Lung (tissue), 12 donors: ENCODE measurements around the gene GABRE. TPM values are rescaled to one million over a fixed set of nuclear protein-coding genes. Genes with fewer than 3 reads are reported as not detected.
A peak's percentile ranks its signal among the peaks of the same experiment; 100 is the strongest.

ENCODE experiments used
- ATAC-seq: fragments of 200-7000 bp; cut with Tn5 transposase; one replicate; pipeline ENCODE4 v1.9.1; 2020; ENCODE audit warnings: moderate number of reproducible peaks; ENCODE audit not compliant: insufficient read depth, low FRiP score
- DNase-seq, 3 donors: peaks; one replicate each; pipeline ENCODE4 v3.0.0-alpha.2; 2013 to 2017
- H3K27ac ChIP-seq, 2 donors: one replicate each; pipeline ENCODE4 v1.5.1; 2013; ENCODE audit warnings: mild to moderate bottlenecking in 2 of 2, moderate library complexity in 2 of 2, control low read depth in 1 of 2, inconsistent platforms in 1 of 2, low read depth in 1 of 2, low read length in 1 of 2
- H3K27me3 ChIP-seq, 3 donors: one replicate each; pipeline ENCODE4 v1.5.1; 2013; ENCODE audit warnings: low read length in 2 of 3; ENCODE audit not compliant: control insufficient read depth in 3 of 3, insufficient read depth in 3 of 3
- H3K36me3 ChIP-seq, 4 donors: one replicate each; pipeline ENCODE4 v1.5.1; 2013; ENCODE audit warnings: low read length in 4 of 4, mild to moderate bottlenecking in 1 of 4, moderate library complexity in 1 of 4; ENCODE audit not compliant: control insufficient read depth in 4 of 4, insufficient read depth in 4 of 4
- H3K4me1 ChIP-seq, 5 donors: one replicate each; pipeline ENCODE4 v1.5.1; 2013; ENCODE audit warnings: low read length in 5 of 5, mild to moderate bottlenecking in 2 of 5, moderate library complexity in 1 of 5; ENCODE audit not compliant: control insufficient read depth in 5 of 5, insufficient read depth in 5 of 5
- H3K4me3 ChIP-seq: one replicate; pipeline ENCODE4 v1.5.1; 2013; ENCODE audit warnings: mild to moderate bottlenecking, control low read depth, moderate library complexity
- H3K9ac ChIP-seq, 2 donors: one replicate each; pipeline ENCODE4 v1.5.1; 2013; ENCODE audit warnings: low read length in 2 of 2, control low read depth in 1 of 2; ENCODE audit not compliant: insufficient read depth in 1 of 2
- H3K9me3 ChIP-seq, 4 donors: one replicate each; pipeline ENCODE4 v1.5.1; 2013; ENCODE audit warnings: low read length in 3 of 4, mild to moderate bottlenecking in 1 of 4, moderate library complexity in 1 of 4; ENCODE audit not compliant: control insufficient read depth in 4 of 4, insufficient read depth in 3 of 4
- CTCF ChIP-seq: IDR thresholded peaks from 2 replicates; pipeline ENCODE4 v1.5.1; 2012; ENCODE audit warnings: mild to moderate bottlenecking; ENCODE audit errors: control extremely low read depth, extremely low read depth
- whole genome bisulfite sequencing, 2 donors: extraction: QIAGEN DNeasy Blood & Tissue Kit; methylation state at CpG; one replicate each; pipeline ENCODE4 v1.1.7; 2013; 5-methylcytosine and 5-hydroxymethylcytosine counted together
- polyA plus RNA-seq, 2 donors: library from polyadenylated mRNA; stranded (reverse); fragments of 200-250 nt; gene quantifications; one replicate each; pipeline ENCODE4 v1.2.1, GENCODE V29; 2013
- total RNA-seq, 2 donors: library from RNA; depleted of rRNA in 1 of 2; stranded (reverse); fragments of >200 nt in 1 of 2; gene quantifications; one replicate each; pipeline ENCODE4 v1.2.1, GENCODE V29; 2014 to 2021
- donor health status: control.
- donor health status: control.
- donor health status: Bipolar disorder and iron deficiency.
- donor health status: healthy.
- donor health status: DM: yes; HTN: yes; CAD: no.

The GABRE gene
- total and polyA plus RNA-seq, 4 donors, result 2.2 to 44.5 (median 21.0) TPM

DNA sequence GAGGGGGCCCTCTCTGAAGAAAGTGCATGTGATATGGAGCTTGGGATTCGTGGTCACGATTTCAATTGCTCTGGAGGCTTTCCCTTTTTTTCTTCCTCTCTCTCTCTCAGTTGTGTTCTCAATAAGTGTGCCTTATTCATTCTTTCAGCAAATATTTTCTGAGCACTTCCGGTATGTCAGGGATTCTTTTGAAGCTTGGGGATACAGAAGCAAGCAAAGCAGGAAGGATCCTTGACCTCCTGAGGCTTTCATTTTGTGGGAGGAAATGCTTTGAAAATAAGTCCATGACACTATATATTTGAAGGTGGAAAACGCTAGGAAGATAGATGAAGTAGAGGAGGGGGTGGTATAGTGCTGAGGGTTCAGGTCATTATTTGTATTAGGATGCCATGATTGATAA, 12.6 kb upstream of the GABRE start:
- Histone ChIP-seq H3K27me3 (no peaks in the 10 kb centered on the region), H3K9me3 (no peaks in the 10 kb centered on the region), H3K4me1 (peaks cover 0 to 7% (median 0%) of the 10 kb centered on the region in 5 donors), H3K9ac (no peak overlapping the region), H3K4me3 (no peak overlapping the region), H3K36me3 (no peaks in the 10 kb centered on the region), H3K27ac (no peak overlapping the region)
- ATAC-seq (no peak), DNase-seq (no peak)
- 53 to 74% methylated on average over 4 of the region's 4 CpGs for WGBS, 2 donors
- no peak for TF ChIP-seq CTCF

DNA sequence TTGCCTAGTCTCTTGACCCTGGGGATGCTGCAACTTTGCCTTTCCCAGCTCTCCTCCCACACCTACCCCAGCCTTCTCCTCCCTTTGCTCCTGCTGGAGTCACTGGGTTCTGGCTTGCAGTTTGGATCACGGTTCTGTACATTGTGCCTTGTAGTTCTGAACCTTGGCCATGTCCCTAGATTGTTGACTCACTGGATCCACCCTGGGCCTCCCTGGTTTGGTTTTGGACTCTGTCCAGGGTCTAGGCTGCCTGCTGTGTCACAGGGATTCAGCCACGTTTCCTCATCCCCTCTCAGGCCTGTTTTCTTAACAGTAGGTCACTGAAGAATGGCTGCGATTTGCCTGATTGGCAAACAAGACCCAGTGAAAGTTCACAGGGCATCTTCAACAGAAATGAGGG, 11.5 kb upstream of the GABRE start:
- Histone ChIP-seq H3K9ac (no peak overlapping the region), H3K27ac (no peak overlapping the region), H3K27me3 (no peaks in the 10 kb centered on the region), H3K36me3 (no peaks in the 10 kb centered on the region), H3K4me3 (no peak overlapping the region), H3K9me3 (no peaks in the 10 kb centered on the region), H3K4me1 (peaks cover 0 to 10% (median 0%) of the 10 kb centered on the region in 5 donors)
- no peak for TF ChIP-seq CTCF
- ATAC-seq, result no peak
- no peak for DNase-seq
- WGBS, 2 donors, result 63 to 82% methylated on average over 3 of the region's 3 CpGs

- no peak for DNase-seq
- WGBS, 2 donors, result 68 to 91% methylated on average over 4 of the region's 4 CpGs
- no peak for ATAC-seq
- no peak for TF ChIP-seq CTCF
- H3K27ac ChIP-seq, result no peak overlapping the region
- H3K4me3 ChIP-seq, result no peak overlapping the region
- H3K4me1 ChIP-seq, result peaks cover 0 to 10% (median 0%) of the 10 kb centered on the region in 5 donors
- H3K27me3 ChIP-seq, result no peaks in the 10 kb centered on the region
- no peaks in the 10 kb centered on the region for H3K9me3 ChIP-seq
- no peaks in the 10 kb centered on the region for H3K36me3 ChIP-seq
- H3K9ac ChIP-seq, result no peak overlapping the region
Observed at GRCh38 chrX:151985531-151985930, 11.1 kb upstream of the GABRE start.

DNA sequence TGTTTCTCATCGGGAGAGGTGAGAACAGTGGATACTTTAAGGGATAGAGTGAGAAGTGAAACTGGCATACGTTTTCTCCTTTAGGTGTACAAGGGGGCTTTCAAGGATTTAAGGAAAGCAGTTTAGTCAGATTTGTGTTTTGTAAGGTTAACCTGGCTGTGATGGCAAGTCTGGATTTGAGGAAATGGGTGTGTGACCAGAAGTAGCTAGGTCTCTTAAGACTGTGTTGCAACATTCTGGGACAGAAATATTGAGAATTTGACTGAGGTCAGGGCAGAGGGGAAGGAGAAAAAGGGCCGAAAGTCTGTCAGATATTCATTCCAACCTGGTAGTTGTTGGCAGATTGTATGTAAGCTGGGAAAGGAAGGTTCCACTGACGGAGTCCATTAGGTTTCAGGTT, 10.4 kb upstream of the GABRE start:
- TF ChIP-seq CTCF, result no peak
- H3K9ac ChIP-seq, result no peak overlapping the region
- 64 to 72% methylated on average over 4 of the region's 4 CpGs for WGBS, 2 donors

More for the DNA sequence above, 10.4 kb upstream of the GABRE start:
- H3K4me1 ChIP-seq, result peaks cover 0 to 10% (median 0%) of the 10 kb centered on the region in 5 donors
- DNase-seq, result no peak
- no peak overlapping the region for H3K4me3 ChIP-seq
- no peaks in the 10 kb centered on the region for H3K36me3 ChIP-seq
- no peaks in the 10 kb centered on the region for H3K27me3 ChIP-seq
- H3K27ac ChIP-seq, result peak overlapping the region in 1 of 2 donors; percentile 4
- ATAC-seq, result no peak
- no peaks in the 10 kb centered on the region for H3K9me3 ChIP-seq
